HFF-Myc (cell line): ENCODE results near the gene KIF5B.
"Not testable (repeated sequence)": the region's sequence is repeated elsewhere in the genome, so short reads cannot be mapped to it uniquely, and the experiment has no call there.

Experiments
- DNase-seq: peaks from one replicate; pipeline ENCODE4 v3.0.0-alpha.2; 2011; ENCODE audit warnings: low read depth; ENCODE audit errors: extremely low read depth
- H3K4me3 ChIP-seq: replicated peaks from 2 replicates; pipeline ENCODE4 v1.5.1; 2011; ENCODE audit warnings: low read depth, mild to moderate bottlenecking, control low read depth, low read length
- TF ChIP-seq, protein P1 (sequence below): IDR thresholded peaks from 2 replicates; pipeline ENCODE4 v1.5.1; 2012; ENCODE audit warnings: mild to moderate bottlenecking, low read depth, low read length, control low read depth; ENCODE audit errors: missing control alignments

The KIF5B gene

DNA sequence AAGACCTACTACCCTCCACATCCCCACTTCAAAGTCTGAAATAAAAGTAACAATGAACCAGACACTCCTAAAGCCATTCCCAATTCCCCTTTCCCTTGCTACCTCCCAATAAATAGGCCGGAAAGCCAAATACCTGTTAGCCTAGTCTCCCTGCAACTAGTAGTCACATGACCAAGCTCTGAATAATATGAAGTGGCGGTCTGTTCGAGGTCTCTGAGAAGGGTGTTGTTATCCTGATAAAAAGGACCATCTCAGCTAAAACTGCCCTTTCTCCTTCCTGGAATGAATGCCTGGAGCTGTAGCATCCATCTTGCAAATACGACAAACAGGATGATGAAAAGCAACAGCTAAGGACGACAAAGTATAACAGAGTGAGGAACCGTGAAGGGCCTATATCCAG lies 6.0 kb downstream of the KIF5B start:
- TF ChIP-seq, protein P1, sequence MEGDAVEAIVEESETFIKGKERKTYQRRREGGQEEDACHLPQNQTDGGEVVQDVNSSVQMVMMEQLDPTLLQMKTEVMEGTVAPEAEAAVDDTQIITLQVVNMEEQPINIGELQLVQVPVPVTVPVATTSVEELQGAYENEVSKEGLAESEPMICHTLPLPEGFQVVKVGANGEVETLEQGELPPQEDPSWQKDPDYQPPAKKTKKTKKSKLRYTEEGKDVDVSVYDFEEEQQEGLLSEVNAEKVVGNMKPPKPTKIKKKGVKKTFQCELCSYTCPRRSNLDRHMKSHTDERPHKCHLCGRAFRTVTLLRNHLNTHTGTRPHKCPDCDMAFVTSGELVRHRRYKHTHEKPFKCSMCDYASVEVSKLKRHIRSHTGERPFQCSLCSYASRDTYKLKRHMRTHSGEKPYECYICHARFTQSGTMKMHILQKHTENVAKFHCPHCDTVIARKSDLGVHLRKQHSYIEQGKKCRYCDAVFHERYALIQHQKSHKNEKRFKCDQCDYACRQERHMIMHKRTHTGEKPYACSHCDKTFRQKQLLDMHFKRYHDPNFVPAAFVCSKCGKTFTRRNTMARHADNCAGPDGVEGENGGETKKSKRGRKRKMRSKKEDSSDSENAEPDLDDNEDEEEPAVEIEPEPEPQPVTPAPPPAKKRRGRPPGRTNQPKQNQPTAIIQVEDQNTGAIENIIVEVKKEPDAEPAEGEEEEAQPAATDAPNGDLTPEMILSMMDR, result no peak
- no peak overlapping the region for H3K4me3 ChIP-seq
- no peak for DNase-seq

DNA sequence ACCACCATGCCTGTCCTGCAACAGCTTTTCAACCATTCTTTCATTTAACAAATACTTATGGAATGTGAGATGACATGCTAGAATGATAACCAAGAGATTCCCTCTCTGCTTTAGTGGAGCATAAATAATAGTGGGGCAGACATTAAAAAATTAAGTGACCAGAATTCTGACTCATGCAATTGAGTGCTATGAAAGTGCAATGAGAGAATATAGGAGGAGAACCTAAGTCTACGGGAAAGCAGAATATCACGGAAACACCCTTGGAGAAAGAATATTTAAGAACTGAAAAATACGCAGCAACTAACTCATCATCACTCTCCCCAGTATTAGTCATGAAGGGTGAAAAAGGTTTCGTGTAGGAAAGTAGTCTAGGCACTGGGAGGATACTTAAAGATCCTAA lies 7.1 kb downstream of the KIF5B start:
- TF ChIP-seq, protein P1, result no peak
- DNase-seq, result no peak
- H3K4me3 ChIP-seq, result no peak overlapping the region

- TF ChIP-seq, protein P1, result no peak
- DNase-seq, result no peak
- no peak overlapping the region for H3K4me3 ChIP-seq
These were observed 7.9 kb downstream of the KIF5B start for GRCh38 chr10:32048282-32048681.

DNA sequence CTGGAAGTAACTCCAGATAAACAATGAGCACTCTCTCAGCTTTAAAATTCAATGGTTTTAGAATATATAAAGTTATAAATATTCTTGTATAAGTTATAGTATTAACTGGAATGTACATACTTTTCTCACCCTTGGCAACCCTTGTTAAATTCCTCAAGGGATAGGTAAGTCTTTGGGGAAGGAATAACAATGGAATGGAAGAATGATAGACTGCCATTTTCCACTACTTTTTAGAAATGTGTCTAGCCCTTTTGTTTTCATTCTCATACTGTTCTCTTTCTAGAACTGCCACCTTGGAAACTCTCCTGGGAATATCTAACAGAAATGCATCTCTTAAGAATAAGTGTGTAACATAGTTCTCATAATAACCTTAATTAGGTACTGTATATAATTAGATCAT lies 8.3 kb downstream of the KIF5B start:
- DNase-seq, result no peak
- H3K4me3 ChIP-seq, result no peak overlapping the region
- TF ChIP-seq, protein P1, result no peak

DNA sequence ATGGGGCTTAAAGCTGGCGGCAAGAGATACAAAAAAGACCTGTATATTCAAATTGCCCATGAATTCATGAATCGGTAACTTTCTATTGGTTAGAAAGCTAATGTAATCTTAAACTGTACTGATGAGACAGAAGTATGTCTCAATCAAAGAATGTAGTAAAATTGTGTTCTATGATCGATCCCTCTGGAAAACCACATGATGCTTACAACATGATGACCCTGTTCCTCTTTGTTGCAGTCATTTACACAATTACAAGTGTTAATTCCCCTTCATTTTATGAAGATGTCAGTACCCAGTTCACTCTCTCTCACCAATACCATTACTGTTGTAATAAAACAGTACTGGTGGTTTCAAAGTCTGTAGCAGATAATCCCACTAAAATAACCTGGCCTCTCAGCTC lies 10.1 kb downstream of the KIF5B start:
- no peak for DNase-seq
- H3K4me3 ChIP-seq, result no peak overlapping the region
- TF ChIP-seq, protein P1, result no peak

- not testable (repeated sequence) for DNase-seq, H3K4me3 ChIP-seq
These were observed 13.5 kb downstream of the KIF5B start for GRCh38 chr10:32042730-32043129.

GRCh38 chr10:32041290-32042028 lies 14.8 kb downstream of the KIF5B start:
- no peak for DNase-seq
- H3K4me3 ChIP-seq, result no peak overlapping the region
- TF ChIP-seq, protein P1, result no peak
